ENCODE data around the gene FCHSD2. TPM values are rescaled to one million over a fixed set of nuclear protein-coding genes. Genes with fewer than 3 reads are reported as not detected.

FCHSD2 gene
- total and polyA plus RNA-seq, 2 of the 8 experiments (the other 6 are each of a cell fraction or from before 2014, with no cell fraction given) = 4.1 to 7.8 TPM

DNA sequence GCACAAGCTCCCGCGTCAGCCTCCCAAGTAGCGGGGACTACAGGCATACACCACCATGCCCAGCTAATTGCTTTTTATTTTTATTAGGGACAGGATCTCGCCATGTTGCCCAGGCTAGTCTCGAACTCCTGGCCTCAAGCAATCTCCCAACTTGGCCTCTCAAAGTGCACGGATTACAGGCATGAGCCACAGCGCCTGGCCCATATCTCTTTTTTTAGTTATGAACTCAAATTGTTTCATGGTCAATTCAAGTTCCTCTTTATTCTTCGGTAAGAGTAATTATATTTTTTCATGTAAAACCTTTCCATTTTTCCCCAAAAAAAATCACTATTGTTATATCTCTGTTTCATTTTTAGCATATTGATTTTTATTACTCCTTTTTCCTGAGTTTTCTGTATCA is 25.5 kb downstream of the FCHSD2 start:
- H3K79me2 ChIP-seq (ENCODE audit: control insufficient read depth in 1 of 2, insufficient read depth in 2 of 2, low read length in 2 of 2) = no peaks in the 10 kb centered on the region
- no peak overlapping the region for H3K4ac ChIP-seq (replicated peaks; ENCODE audit: insufficient read length, low read depth, low read length)
- H3K36me3 ChIP-seq (ENCODE audit: control insufficient read depth in 2 of 4, insufficient read depth in 4 of 4, low read length in 3 of 4) = no peaks in the 10 kb centered on the region
- H3K23ac ChIP-seq (ENCODE audit: insufficient read length) = no peak overlapping the region
- H3K14ac ChIP-seq (ENCODE audit: insufficient read length) = no peak overlapping the region
- H3K9ac ChIP-seq (replicated peaks in 1 of 4; ENCODE audit: extremely low read depth in 1 of 4, low read depth in 3 of 4, low read length in 3 of 4) = no peak overlapping the region
- no peak overlapping the region for H2AFZ ChIP-seq (ENCODE audit: low read length)
- CTCF ChIA-PET (ENCODE audit: partially characterized antibody) = interaction anchor here (0.7 to 0.9 kb wide), 3 partner anchors 26 to 65 kb away, joined by 3 read pairs; no protein-coding TSS in a partner anchor
- FAIRE-seq (no peak), DNase-seq (ENCODE audit: low read depth in 1 of 2, low spot score in 2 of 2) (no peak)
- POLR2A ChIA-PET (ENCODE audit: partially characterized antibody) = no interaction called here
- H2BK5ac ChIP-seq (ENCODE audit: low read depth, low read length) = no peak overlapping the region
- H3K27me3 ChIP-seq (replicated peaks in 1 of 4; ENCODE audit: control insufficient read depth in 3 of 4, extremely low read depth in 1 of 4, insufficient read depth in 3 of 4, low read length in 3 of 4) = no peaks in the 10 kb centered on the region
- no peak overlapping the region for H2BK120ac ChIP-seq (replicated peaks; ENCODE audit: low read depth, low read length)
- H3K79me1 ChIP-seq (ENCODE audit: low read depth, low read length) = no peaks in the 10 kb centered on the region
- H4K5ac ChIP-seq (ENCODE audit: insufficient read length, low read depth, low read length) = no peak overlapping the region
- H2AK5ac ChIP-seq (ENCODE audit: low read depth, low read length) = no peak overlapping the region
- H4K91ac ChIP-seq (replicated peaks; ENCODE audit: insufficient read length, low read length) = no peak overlapping the region
- H2BK20ac ChIP-seq (ENCODE audit: low read length) = no peak overlapping the region
- no peak overlapping the region for H3K4me3 ChIP-seq (ENCODE audit: extremely low read depth in 1 of 4, insufficient read depth in 2 of 4, low read depth in 3 of 4, low read length in 4 of 4)
- H3K4me2 ChIP-seq (ENCODE audit: insufficient read depth in 1 of 2, low read depth in 2 of 2, low read length in 2 of 2) = no peak overlapping the region
- H2BK12ac ChIP-seq (ENCODE audit: low read depth, low read length) = no peak overlapping the region
- no peaks in the 10 kb centered on the region for H3K9me3 ChIP-seq (ENCODE audit: insufficient read depth in 2 of 2, low read depth in 1 of 2, low read length in 1 of 2)
- no peak overlapping the region for H2BK15ac ChIP-seq (ENCODE audit: low read length)
- no peaks in the 10 kb centered on the region for H4K20me1 ChIP-seq (replicated peaks in 1 of 2; ENCODE audit: control insufficient read depth in 1 of 2, insufficient read depth in 2 of 2, low read length in 2 of 2)
- peaks cover 2% of the 10 kb centered on the region; the same call in 1 of the 2 replicates for H3K23me2 ChIP-seq (ENCODE audit: low read depth, low read length)
- H3K56ac ChIP-seq (replicated peaks; ENCODE audit: insufficient read length, low read depth, low read length) = no peak overlapping the region
- no peak overlapping the region for H3K27ac ChIP-seq (ENCODE audit: low read depth, low read length)
- H3K18ac ChIP-seq (ENCODE audit: extremely low read depth, low read length) = no peak overlapping the region
- H4K8ac ChIP-seq (ENCODE audit: extremely low read depth, insufficient read depth, low read length) = no peak overlapping the region
- 87% methylated on average over 8 of the region's 8 CpGs; no CpG with 5 or more reads in 1 of the 2 experiments for WGBS, 2 experiments (ENCODE audit: extremely low coverage in 1 of 2, insufficient coverage in 1 of 2, insufficient read length in 1 of 2, insufficient replicate concordance in 2 of 2, low coverage in 1 of 2, low lambda C conversion rate in 2 of 2, missing lambda C conversion rate in 1 of 2)
- no peaks in the 10 kb centered on the region for H3K4me1 ChIP-seq (replicated peaks in 1 of 4; ENCODE audit: control insufficient read depth in 3 of 4, insufficient read depth in 4 of 4, low read length in 3 of 4)
- TF ChIP-seq CEBPB (IDR thresholded peaks at IDR 0.05; ENCODE audit: low read depth, low read length) (no peak), SUZ12 (IDR thresholded peaks at IDR 0.05; ENCODE audit: low read length) (no peak), GABPA (IDR thresholded peaks at IDR 0.05; ENCODE audit: borderline replicate concordance, insufficient read depth, low read length) (no peak), TAF1 (IDR thresholded peaks at IDR 0.05; ENCODE audit: low read depth, low read length) (no peak), CHD1 (IDR thresholded peaks at IDR 0.05; ENCODE audit: low read depth, low read length) (no peak), CHD2 (IDR thresholded peaks at IDR 0.05; ENCODE audit: low read length) (no peak), BRCA1 (IDR thresholded peaks at IDR 0.05; ENCODE audit: low read depth, low read length) (no peak)
- TF ChIP-seq, protein P1, sequence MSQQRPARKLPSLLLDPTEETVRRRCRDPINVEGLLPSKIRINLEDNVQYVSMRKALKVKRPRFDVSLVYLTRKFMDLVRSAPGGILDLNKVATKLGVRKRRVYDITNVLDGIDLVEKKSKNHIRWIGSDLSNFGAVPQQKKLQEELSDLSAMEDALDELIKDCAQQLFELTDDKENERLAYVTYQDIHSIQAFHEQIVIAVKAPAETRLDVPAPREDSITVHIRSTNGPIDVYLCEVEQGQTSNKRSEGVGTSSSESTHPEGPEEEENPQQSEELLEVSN (IDR thresholded peaks at IDR 0.05) = no peak
- TF ChIP-seq, protein P2, sequence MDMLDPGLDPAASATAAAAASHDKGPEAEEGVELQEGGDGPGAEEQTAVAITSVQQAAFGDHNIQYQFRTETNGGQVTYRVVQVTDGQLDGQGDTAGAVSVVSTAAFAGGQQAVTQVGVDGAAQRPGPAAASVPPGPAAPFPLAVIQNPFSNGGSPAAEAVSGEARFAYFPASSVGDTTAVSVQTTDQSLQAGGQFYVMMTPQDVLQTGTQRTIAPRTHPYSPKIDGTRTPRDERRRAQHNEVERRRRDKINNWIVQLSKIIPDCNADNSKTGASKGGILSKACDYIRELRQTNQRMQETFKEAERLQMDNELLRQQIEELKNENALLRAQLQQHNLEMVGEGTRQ (IDR thresholded peaks at IDR 0.05; ENCODE audit: low read length) = no peak
